GM23338 (cell line): ENCODE results near the gene DLGAP3.

Experiments
- CREB1 ChIP-seq: fragments of 250-450 bp; sonication (Bioruptor Pico); IDR thresholded peaks from 2 replicates; pipeline ENCODE4 v1.5.0; 2020; ENCODE audit warnings: low read depth, mild to moderate bottlenecking, moderate library complexity
- TF ChIP-seq, protein P1 (sequence below): IDR thresholded peaks from one replicate; pipeline ENCODE4 v1.6.1; 2018; ENCODE audit warnings: antibody characterized with exemption; ENCODE audit not compliant: unreplicated experiment
- TF ChIP-seq, protein P2 (sequence below), 2 experiments: fragments of 200-600 bp in 1 of 2; sonication (generic) in 1 of 2; conservative IDR thresholded peaks; 2 replicates each; pipeline versions ENCODE4 v1.5.1 to v1.6.1; 2016 to 2017; ENCODE audit warnings: antibody characterized with exemption in 2 of 2, low read depth in 2 of 2, mild to moderate bottlenecking in 2 of 2, moderate library complexity in 1 of 2

GRCh38 chr1:34926894-34927293 lies 2.6 kb downstream of the DLGAP3 start:
- TF ChIP-seq, protein P1, sequence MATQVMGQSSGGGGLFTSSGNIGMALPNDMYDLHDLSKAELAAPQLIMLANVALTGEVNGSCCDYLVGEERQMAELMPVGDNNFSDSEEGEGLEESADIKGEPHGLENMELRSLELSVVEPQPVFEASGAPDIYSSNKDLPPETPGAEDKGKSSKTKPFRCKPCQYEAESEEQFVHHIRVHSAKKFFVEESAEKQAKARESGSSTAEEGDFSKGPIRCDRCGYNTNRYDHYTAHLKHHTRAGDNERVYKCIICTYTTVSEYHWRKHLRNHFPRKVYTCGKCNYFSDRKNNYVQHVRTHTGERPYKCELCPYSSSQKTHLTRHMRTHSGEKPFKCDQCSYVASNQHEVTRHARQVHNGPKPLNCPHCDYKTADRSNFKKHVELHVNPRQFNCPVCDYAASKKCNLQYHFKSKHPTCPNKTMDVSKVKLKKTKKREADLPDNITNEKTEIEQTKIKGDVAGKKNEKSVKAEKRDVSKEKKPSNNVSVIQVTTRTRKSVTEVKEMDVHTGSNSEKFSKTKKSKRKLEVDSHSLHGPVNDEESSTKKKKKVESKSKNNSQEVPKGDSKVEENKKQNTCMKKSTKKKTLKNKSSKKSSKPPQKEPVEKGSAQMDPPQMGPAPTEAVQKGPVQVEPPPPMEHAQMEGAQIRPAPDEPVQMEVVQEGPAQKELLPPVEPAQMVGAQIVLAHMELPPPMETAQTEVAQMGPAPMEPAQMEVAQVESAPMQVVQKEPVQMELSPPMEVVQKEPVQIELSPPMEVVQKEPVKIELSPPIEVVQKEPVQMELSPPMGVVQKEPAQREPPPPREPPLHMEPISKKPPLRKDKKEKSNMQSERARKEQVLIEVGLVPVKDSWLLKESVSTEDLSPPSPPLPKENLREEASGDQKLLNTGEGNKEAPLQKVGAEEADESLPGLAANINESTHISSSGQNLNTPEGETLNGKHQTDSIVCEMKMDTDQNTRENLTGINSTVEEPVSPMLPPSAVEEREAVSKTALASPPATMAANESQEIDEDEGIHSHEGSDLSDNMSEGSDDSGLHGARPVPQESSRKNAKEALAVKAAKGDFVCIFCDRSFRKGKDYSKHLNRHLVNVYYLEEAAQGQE = no peak
- TF ChIP-seq CREB1 (CRISPR knock-in tag) = no peak
- TF ChIP-seq, protein P2, sequence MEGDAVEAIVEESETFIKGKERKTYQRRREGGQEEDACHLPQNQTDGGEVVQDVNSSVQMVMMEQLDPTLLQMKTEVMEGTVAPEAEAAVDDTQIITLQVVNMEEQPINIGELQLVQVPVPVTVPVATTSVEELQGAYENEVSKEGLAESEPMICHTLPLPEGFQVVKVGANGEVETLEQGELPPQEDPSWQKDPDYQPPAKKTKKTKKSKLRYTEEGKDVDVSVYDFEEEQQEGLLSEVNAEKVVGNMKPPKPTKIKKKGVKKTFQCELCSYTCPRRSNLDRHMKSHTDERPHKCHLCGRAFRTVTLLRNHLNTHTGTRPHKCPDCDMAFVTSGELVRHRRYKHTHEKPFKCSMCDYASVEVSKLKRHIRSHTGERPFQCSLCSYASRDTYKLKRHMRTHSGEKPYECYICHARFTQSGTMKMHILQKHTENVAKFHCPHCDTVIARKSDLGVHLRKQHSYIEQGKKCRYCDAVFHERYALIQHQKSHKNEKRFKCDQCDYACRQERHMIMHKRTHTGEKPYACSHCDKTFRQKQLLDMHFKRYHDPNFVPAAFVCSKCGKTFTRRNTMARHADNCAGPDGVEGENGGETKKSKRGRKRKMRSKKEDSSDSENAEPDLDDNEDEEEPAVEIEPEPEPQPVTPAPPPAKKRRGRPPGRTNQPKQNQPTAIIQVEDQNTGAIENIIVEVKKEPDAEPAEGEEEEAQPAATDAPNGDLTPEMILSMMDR (conservative IDR thresholded peaks at IDR 0.05; ENCODE audit: low read depth in 2 of 2) = peak in 1 of 2 experiments; percentile 46; a peak in 2 of 4 replicates
